ENCODE measurements around the gene RNF151.
"Not testable (repeated sequence)": the region's sequence is repeated elsewhere in the genome, so short reads cannot be mapped to it uniquely, and the experiment has no call there.

GRCh38 chr16:2011726-2012125, 45.1 kb downstream of the RNF151 start:
- not testable (repeated sequence) for TF ChIP-seq POLR2A (IDR thresholded peaks at IDR 0.05); POLR2AphosphoS5 (IDR thresholded peaks at IDR 0.05; ENCODE audit: insufficient read depth in 1 of 2, low read depth in 1 of 2)

All from vagina (tissue), 2 donors.